MCF 10A (cell line): Measurements from ENCODE around the gene GABARAPL2. TPM values are rescaled to one million over a fixed set of nuclear protein-coding genes. Genes with fewer than 3 reads are reported as not detected.

ENCODE experiments used
- BruUV-seq: library from RNA; stranded (reverse); fragments of 400-500 nt; replicated peaks from 2 replicates; lab custom pipeline; 2021; lab: Mats Ljungman, UMichigan
- CTCF ChIA-PET: fragments of 300-600 bp; sonication (Branson Sonifier 250); formaldehyde crosslinking; extraction: SDS; loops from one replicate; lab custom pipeline; 2021; ENCODE audit warnings: antibody characterized with exemption, inconsistent platforms; lab: Yijun Ruan, JAX
- POLR2A ChIA-PET: fragments of 300-600, 350-650 bp; sonication (Branson Sonifier 250); formaldehyde crosslinking; extraction: SDS; loops from one replicate; lab custom pipeline; 2020; ENCODE audit warnings: antibody characterized with exemption, inconsistent platforms; lab: Yijun Ruan, JAX
- DNase-seq: peaks from one replicate; pipeline ENCODE4 v3.0.0-alpha.2; 2018; ENCODE audit not compliant: unreplicated experiment
- H3K27ac Mint-ChIP-seq: one replicate; pipeline ENCODE4 v1.8.0; 2022; ENCODE audit warnings: mild to moderate bottlenecking, low read depth, mixed read lengths; ENCODE audit not compliant: unreplicated experiment
- H3K27me3 Mint-ChIP-seq: one replicate; pipeline ENCODE4 v1.8.0; 2022; ENCODE audit warnings: mixed read lengths; ENCODE audit not compliant: insufficient read depth, unreplicated experiment
- H3K36me3 Mint-ChIP-seq: one replicate; pipeline ENCODE4 v1.8.0; 2022; ENCODE audit warnings: mild to moderate bottlenecking, moderate library complexity, mixed read lengths; ENCODE audit not compliant: insufficient read depth, unreplicated experiment
- H3K4me1 Mint-ChIP-seq: one replicate; pipeline ENCODE4 v1.8.0; 2022; ENCODE audit warnings: mixed read lengths; ENCODE audit not compliant: insufficient read depth, unreplicated experiment
- H3K4me3 Mint-ChIP-seq: one replicate; pipeline ENCODE4 v1.8.0; 2022; ENCODE audit warnings: mild to moderate bottlenecking, moderate library complexity, mixed read lengths; ENCODE audit not compliant: unreplicated experiment
- H3K9me3 Mint-ChIP-seq: one replicate; pipeline ENCODE4 v1.8.0; 2022; ENCODE audit warnings: mixed read lengths; ENCODE audit not compliant: unreplicated experiment
- CTCF ChIP-seq: fragments of 200-600 bp; IDR thresholded peaks from one replicate; pipeline ENCODE4 v1.8.0; 2022; ENCODE audit warnings: antibody characterized with exemption, mild to moderate bottlenecking; ENCODE audit not compliant: unreplicated experiment
- intact Hi-C: fragments of 100-400 bp; cut with micrococcal nuclease; formaldehyde crosslinking; loops from 2 replicates; pipeline ENCODE4 v1.14.1; 2022
- total RNA-seq: library from RNA; stranded (reverse); gene quantifications from 2 replicates; pipeline ENCODE4 v1.2.3, GENCODE V29; 2022

The GABARAPL2 gene
- total RNA-seq, 1 experiment from 2014 or later: 61.5 TPM

DNA sequence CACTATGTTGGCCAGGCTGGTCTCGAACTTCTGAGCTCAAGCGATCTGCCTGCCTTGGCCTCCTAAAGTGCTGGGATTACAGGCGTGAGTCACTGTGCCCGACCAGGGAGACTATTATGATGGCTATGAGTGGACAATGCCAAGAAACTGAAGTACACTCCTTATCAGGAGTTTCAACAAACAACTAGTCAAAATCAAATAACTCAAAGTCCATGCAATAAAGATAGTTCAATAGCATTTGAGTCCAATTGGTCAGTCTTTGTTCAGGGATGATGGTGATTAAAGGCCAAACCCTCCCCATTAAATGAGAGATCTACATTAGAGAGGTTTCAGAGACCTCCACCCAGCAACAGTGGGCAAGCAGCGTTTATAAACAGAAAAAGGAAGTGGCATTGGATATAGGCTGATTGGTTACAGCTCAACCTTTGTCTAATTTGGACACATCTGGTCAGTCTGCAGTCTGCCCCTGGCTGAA lies 38.3 kb upstream of the GABARAPL2 start:
- Mint-ChIP-seq H3K27ac (no peak overlapping the region), H3K4me1 (no peaks in the 10 kb centered on the region), H3K4me3 (no peak overlapping the region), H3K36me3 (no peaks in the 10 kb centered on the region), H3K9me3 (no peaks in the 10 kb centered on the region), H3K27me3 (no peaks in the 10 kb centered on the region)
- DNase-seq: no peak
- no TSS peak for BruUV-seq
- no peak for TF ChIP-seq CTCF
- CTCF ChIA-PET: interaction anchor here (1.0 kb wide), 1 partner anchor 9 kb away, joined by 3 read pairs; no protein-coding TSS in a partner anchor
- intact Hi-C loops: no loop called here
- POLR2A ChIA-PET: no interaction called here

GRCh38 chr16:75529056-75529905 lies 36.9 kb upstream of the GABARAPL2 start:
- no TSS peak for BruUV-seq
- intact Hi-C loops: no loop called here
- Mint-ChIP-seq H3K9me3 (no peaks in the 10 kb centered on the region), H3K27me3 (no peaks in the 10 kb centered on the region), H3K4me3 (no peak overlapping the region), H3K36me3 (no peaks in the 10 kb centered on the region), H3K27ac (no peak overlapping the region), H3K4me1 (no peaks in the 10 kb centered on the region)
- TF ChIP-seq CTCF: no peak
- ChIA-PET CTCF (interaction anchor here (0.7 kb wide), 1 partner anchor 12 kb away, joined by 3 read pairs; no protein-coding TSS in a partner anchor), POLR2A (no interaction called here)
- no peak for DNase-seq

GRCh38 chr16:75529959-75530358 lies 36.2 kb upstream of the GABARAPL2 start:
- TF ChIP-seq CTCF: no peak
- intact Hi-C loops: no loop called here
- Mint-ChIP-seq H3K4me3 (no peak overlapping the region), H3K27me3 (no peaks in the 10 kb centered on the region), H3K27ac (no peak overlapping the region), H3K4me1 (no peaks in the 10 kb centered on the region), H3K9me3 (no peaks in the 10 kb centered on the region), H3K36me3 (no peaks in the 10 kb centered on the region)
- DNase-seq: no peak
- ChIA-PET CTCF (no interaction called here), POLR2A (no interaction called here)
- BruUV-seq: no TSS peak

DNA sequence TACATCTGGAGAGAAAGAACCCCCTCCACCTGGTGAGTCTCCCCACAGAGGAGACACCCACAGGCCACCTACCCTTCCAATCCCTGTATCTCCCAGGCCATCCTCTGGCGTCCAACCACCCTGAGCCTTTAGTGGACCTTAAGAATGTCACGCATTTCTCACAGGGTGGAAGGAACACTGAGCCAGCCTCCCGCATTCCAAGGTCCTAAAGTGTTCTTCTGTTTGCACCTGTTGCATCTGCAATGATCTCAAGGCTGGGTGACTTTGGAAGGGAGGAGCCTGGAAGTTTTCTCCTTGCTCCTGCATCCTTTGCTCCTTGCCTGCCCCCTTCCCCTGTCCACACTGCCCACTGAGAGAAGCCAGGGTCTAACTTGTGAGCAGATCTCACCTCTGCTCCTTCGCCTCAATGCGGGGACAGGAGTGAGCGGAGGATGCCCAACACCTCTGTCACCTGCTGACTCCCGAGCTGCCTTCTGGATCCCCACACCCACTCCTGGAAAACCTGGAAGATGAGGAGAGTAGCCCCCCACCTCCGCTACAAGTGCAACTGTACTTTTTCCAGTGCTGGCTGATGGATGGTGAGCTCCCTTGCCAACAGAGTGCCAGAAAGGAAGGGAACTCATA lies 33.9 kb upstream of the GABARAPL2 start:
- no peaks in the 10 kb centered on the region for H3K9me3 Mint-ChIP-seq
- CTCF ChIA-PET: interaction anchor here (0.6 to 0.8 kb wide), 6 partner anchors 10 to 54 kb away, joined by 3 to 4 read pairs (median 3); no protein-coding TSS in a partner anchor

More for the DNA sequence above, 33.9 kb upstream of the GABARAPL2 start:
- BruUV-seq: no TSS peak
- intact Hi-C loops: no loop called here
- DNase-seq: no peak
- POLR2A ChIA-PET: interaction anchor here (0.6 kb wide), 1 partner anchor 15 kb away, joined by 3 read pairs; no protein-coding TSS in a partner anchor
- H3K4me3 Mint-ChIP-seq: no peak overlapping the region
- no peaks in the 10 kb centered on the region for H3K36me3 Mint-ChIP-seq
- no peaks in the 10 kb centered on the region for H3K27me3 Mint-ChIP-seq
- TF ChIP-seq CTCF: no peak
- no peak overlapping the region for H3K27ac Mint-ChIP-seq
- H3K4me1 Mint-ChIP-seq: no peaks in the 10 kb centered on the region
